GM12878 (cell line): Measurements from ENCODE around the gene ARHGEF37. TPM values are rescaled to one million over a fixed set of nuclear protein-coding genes. Genes with fewer than 3 reads are reported as not detected.

Experiments used
- ATAC-seq: fragments of 200-7000 bp; cut with Tn5 transposase; 3 replicates; pipeline ENCODE4 v1.9.1; 2020; ENCODE audit warnings: mild to moderate bottlenecking, moderate library complexity
- BruUV-seq: library from RNA; stranded (reverse); fragments of 400-500 nt; replicated peaks from 2 replicates; lab custom pipeline; 2021; lab: Mats Ljungman, UMichigan
- CTCF ChIA-PET: fragments of 300-600 bp; sonication (Branson Sonifier 250); formaldehyde crosslinking; extraction: SDS; loops from one replicate; lab custom pipeline; 2021; ENCODE audit warnings: inconsistent platforms; lab: Yijun Ruan, JAX
- POLR2A ChIA-PET: fragments of 350-600 bp; formaldehyde crosslinking; extraction: SDS; loops from one replicate; lab custom pipeline; 2021; ENCODE audit warnings: inconsistent platforms; lab: Charles Lee
- RAD21 ChIA-PET: fragments of 300-600 bp; sonication (Branson Sonifier 250); formaldehyde crosslinking; loops from one replicate; lab custom pipeline; 2023; ENCODE audit warnings: antibody characterized with exemption; ENCODE audit not compliant: unreplicated experiment; lab: Charles Lee
- SMC1A ChIA-PET: fragments of 300-600 bp; sonication (Branson Sonifier 250); formaldehyde crosslinking; loops from one replicate; lab custom pipeline; 2023; ENCODE audit not compliant: unreplicated experiment, uncharacterized antibody; lab: Charles Lee
- DNase-seq: peaks from one replicate; pipeline ENCODE4 v3.0.0-alpha.2; 2011; ENCODE audit warnings: low read depth, low spot score
- FAIRE-seq: peaks from 3 replicates; lab custom pipeline; 2011; peaks lifted over from hg19 to GRCh38; lab: Jason Lieb, UNC
- H2AFZ ChIP-seq: 2 replicates; pipeline ENCODE4 v1.6.0; 2011; ENCODE audit warnings: low read depth, low read length, control low read depth; ENCODE audit not compliant: control insufficient read depth
- H3K27ac ChIP-seq: 2 replicates; pipeline ENCODE4 v1.5.1; 2011; ENCODE audit warnings: control low read depth; ENCODE audit not compliant: control insufficient read depth, insufficient read depth
- H3K27me3 ChIP-seq, 2 experiments: replicated peaks in 1 of 2; 2 replicates each; pipeline versions ENCODE4 v1.6.0 to v1.6.1; 2011; ENCODE audit warnings: low read length in 1 of 2; ENCODE audit not compliant: control insufficient read depth in 2 of 2, insufficient read depth in 2 of 2
- H3K36me3 ChIP-seq, 2 experiments: 2 replicates each; pipeline ENCODE4 v1.5.1; 2011; ENCODE audit warnings: low read length in 1 of 2; ENCODE audit not compliant: control insufficient read depth in 2 of 2, insufficient read depth in 2 of 2
- H3K4me1 ChIP-seq: 2 replicates; pipeline ENCODE4 v1.6.1; 2011; ENCODE audit warnings: mild to moderate bottlenecking, low read length, moderate library complexity, mixed read lengths; ENCODE audit not compliant: control insufficient read depth, insufficient read depth
- H3K4me2 ChIP-seq: 2 replicates; pipeline ENCODE4 v1.6.0; 2011; ENCODE audit warnings: control low read depth; ENCODE audit not compliant: control insufficient read depth, insufficient read depth
- H3K4me3 ChIP-seq: fragments of 200-600 bp; sonication (generic); 2 replicates; pipeline ENCODE4 v1.5.1; 2016
- H3K79me2 ChIP-seq: 2 replicates; pipeline ENCODE4 v1.6.0; 2011; ENCODE audit warnings: low read length; ENCODE audit not compliant: control insufficient read depth, insufficient read depth
- H3K9ac ChIP-seq: 2 replicates; pipeline ENCODE4 v1.8.0; 2011; ENCODE audit warnings: low read length, control low read depth, mixed read lengths; ENCODE audit not compliant: control insufficient read depth, insufficient read depth
- H3K9me3 ChIP-seq: replicated peaks from 3 replicates; pipeline ENCODE4 v1.5.1; 2011; ENCODE audit warnings: mild to moderate bottlenecking, low read length; ENCODE audit not compliant: control insufficient read depth, insufficient read depth
- H4K20me1 ChIP-seq: 2 replicates; pipeline ENCODE4 v1.6.0; 2011; ENCODE audit not compliant: control insufficient read depth, insufficient read depth
- ATF7 ChIP-seq: fragments of 450-650 bp; IDR thresholded peaks from 2 replicates; pipeline ENCODE4 v1.6.1; 2016; ENCODE audit warnings: low read depth, mild to moderate bottlenecking
- CBFB ChIP-seq: IDR thresholded peaks from 2 replicates; pipeline ENCODE4 v1.6.1; 2016; ENCODE audit warnings: antibody characterized with exemption, low read depth
- CHD2 ChIP-seq: IDR thresholded peaks from 2 replicates; pipeline ENCODE4 v1.6.1; 2011; ENCODE audit warnings: low read depth, low read length, improper control_type of control experiment, borderline replicate concordance
- CHD4 ChIP-seq: fragments of 200-600 bp; sonication (generic); IDR thresholded peaks from 2 replicates; pipeline ENCODE4 v1.6.1; 2016; ENCODE audit warnings: mild to moderate bottlenecking
- DPF2 ChIP-seq: fragments of 450-650 bp; IDR thresholded peaks from 2 replicates; pipeline ENCODE4 v1.6.1; 2017; ENCODE audit warnings: mild to moderate bottlenecking
- EGR1 ChIP-seq, 2 experiments: IDR thresholded peaks; 1 replicate in 1 of 2; 2 replicates in 1 of 2; pipeline ENCODE4 v1.6.1; 2011 to 2012; ENCODE audit warnings: low read depth in 2 of 2, low read length in 2 of 2, borderline replicate concordance in 1 of 2, mild to moderate bottlenecking in 1 of 2, moderate library complexity in 1 of 2
- HDGF ChIP-seq: fragments of 450-650 bp; IDR thresholded peaks from 2 replicates; pipeline ENCODE4 v1.6.1; 2016; ENCODE audit warnings: antibody characterized with exemption
- IRF4 ChIP-seq: IDR thresholded peaks from 2 replicates; pipeline ENCODE4 v1.6.1; 2011; ENCODE audit warnings: low read depth, low read length
- NR2C1 ChIP-seq: fragments of 450-650 bp; IDR thresholded peaks from 2 replicates; pipeline ENCODE4 v1.6.1; 2017; ENCODE audit warnings: antibody characterized with exemption, mild to moderate bottlenecking, moderate library complexity
- POLR2AphosphoS5 ChIP-seq: IDR thresholded peaks from 2 replicates; pipeline ENCODE4 v1.6.1; 2011; ENCODE audit warnings: mild to moderate bottlenecking, low read length, inconsistent platforms
- RCOR1 ChIP-seq: conservative IDR thresholded peaks from 2 replicates; pipeline ENCODE4 v1.6.1; 2012; ENCODE audit warnings: low read depth, low read length, improper control_type of control experiment
- SIX5 ChIP-seq: IDR thresholded peaks from 2 replicates; pipeline ENCODE4 v1.6.1; 2011; ENCODE audit warnings: mild to moderate bottlenecking, low read depth, low read length, moderate library complexity; ENCODE audit not compliant: severe bottlenecking
- SMARCA5 ChIP-seq: fragments of 450-650 bp; IDR thresholded peaks from 2 replicates; pipeline ENCODE4 v1.6.1; 2017; ENCODE audit warnings: mild to moderate bottlenecking
- SUPT20H ChIP-seq: IDR thresholded peaks from 2 replicates; pipeline ENCODE4 v1.6.1; 2011; ENCODE audit warnings: low read depth, mild to moderate bottlenecking, low read length, moderate library complexity, borderline replicate concordance; ENCODE audit not compliant: control insufficient read depth
- TCF12 ChIP-seq: IDR thresholded peaks from 2 replicates; pipeline ENCODE4 v1.6.1; 2011; ENCODE audit warnings: low read depth, mild to moderate bottlenecking, low read length
- TCF3 ChIP-seq: IDR thresholded peaks from 2 replicates; pipeline ENCODE4 v1.6.1; 2012; ENCODE audit warnings: low read depth, mild to moderate bottlenecking, low read length, borderline replicate concordance; ENCODE audit not compliant: insufficient read depth
- YY1 ChIP-seq: IDR thresholded peaks from 2 replicates; pipeline ENCODE4 v1.6.1; 2011; ENCODE audit warnings: low read depth, mild to moderate bottlenecking, low read length
- ZSCAN29 ChIP-seq: fragments of 450-650 bp; IDR thresholded peaks from 2 replicates; pipeline ENCODE4 v1.6.1; 2017; ENCODE audit warnings: mild to moderate bottlenecking, moderate library complexity
- WGBS: methylation state at CpG from one replicate; pipeline ENCODE4 v1.1.6; 2016; ENCODE audit warnings: low lambda C conversion rate; ENCODE audit not compliant: insufficient replicate concordance, insufficient coverage; ENCODE audit errors: missing lambda C conversion rate; 5-methylcytosine and 5-hydroxymethylcytosine counted together
- in situ Hi-C: fragments of 300-500 bp; cut with MboI; formaldehyde crosslinking; loops from 9 replicates; pipeline ENCODE4 v1.14.3; 2018; ENCODE audit warnings: mixed read lengths
- intact Hi-C: fragments of 100-400 bp; cut with micrococcal nuclease; formaldehyde crosslinking; loops from one replicate; pipeline ENCODE4 v1.14.2; 2022; ENCODE audit not compliant: unreplicated experiment
- polyA plus RNA-seq, 11 experiments: library from polyadenylated mRNA; depleted of rRNA in 4 of 11; unstranded in 6 of 11; stranded (reverse) in 5 of 11; fragments of >200 nt; fragmentation: Nextera tagmentation in 4 of 11; fragmentation: Illumina TruSeq in 1 of 11; extraction: Ambion mirVana in 4 of 11; extraction: Trizol in 1 of 11; gene quantifications; 1 replicate in 1 of 11; 2 replicates in 10 of 11; pipeline versions ENCODE4 v1.2.1 to v1.2.3, GENCODE V29; 2011 to 2016; ENCODE audit warnings: inconsistent platforms in 2 of 11, missing spikeins in 2 of 11, low read depth in 1 of 11
- total RNA-seq, 4 experiments: library from RNA; depleted of rRNA in 3 of 4; stranded (reverse); fragments of >200 nt in 3 of 4; fragmentation: Illumina TruSeq in 1 of 4; extraction: Trizol in 1 of 4; gene quantifications; 2 replicates each; pipeline versions ENCODE4 v1.2.1 to v1.2.3, GENCODE V29; 2013 to 2021
- TF ChIP-seq, protein P1 (sequence below): IDR thresholded peaks from 2 replicates; pipeline ENCODE4 v1.6.1; 2011; ENCODE audit warnings: borderline replicate concordance, low read depth, mild to moderate bottlenecking, moderate library complexity, low read length; ENCODE audit not compliant: insufficient read depth, poor library complexity, severe bottlenecking

ARHGEF37 gene
- total and polyA plus RNA-seq, 10 of the 15 experiments (the other 5 are each of a cell fraction or from before 2014, with no cell fraction given), result 0.16 to 1.1 (median 0.63) TPM

DNA sequence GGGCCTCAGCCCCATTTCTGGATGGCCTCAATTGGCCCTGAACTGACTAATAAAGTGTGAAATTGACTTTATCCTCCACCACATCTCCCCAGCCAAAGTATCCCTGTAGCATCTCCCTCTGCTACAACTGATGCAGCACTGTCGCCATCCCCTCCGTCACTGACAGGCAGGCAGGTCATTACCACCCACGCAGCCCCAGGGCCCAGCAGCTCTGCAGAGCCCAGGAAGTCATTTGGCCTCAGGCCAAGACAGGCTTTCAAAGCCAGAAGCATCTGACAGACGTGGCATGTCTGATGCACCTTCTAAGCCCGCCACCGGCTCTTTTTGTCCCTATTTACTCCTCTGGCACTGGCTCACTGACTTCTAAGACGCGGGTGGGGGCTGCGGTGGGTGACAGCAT, 65.3 kb downstream of the ARHGEF37 start:
- Histone ChIP-seq H3K36me3 (no peaks in the 10 kb centered on the region), H3K4me2 (no peak overlapping the region), H2AFZ (no peak overlapping the region), H3K4me3 (no peak overlapping the region), H3K79me2 (no peaks in the 10 kb centered on the region), H3K27me3 (no peaks in the 10 kb centered on the region), H3K9ac (no peak overlapping the region), H3K4me1 (no peaks in the 10 kb centered on the region), H3K9me3 (no peaks in the 10 kb centered on the region), H3K27ac (no peak overlapping the region), H4K20me1 (no peaks in the 10 kb centered on the region)
- intact Hi-C loops, result no loop called here
- 82% methylated on average over 9 of the region's 9 CpGs for WGBS
- CTCF ChIA-PET, result interaction anchor here (1.1 to 4.4 kb wide), 7 partner anchors 9 to 315 kb away, joined by 3 to 40 read pairs (median 4); no protein-coding TSS in a partner anchor
- RAD21 ChIA-PET, result interaction anchor here (0.7 to 2.1 kb wide), 6 partner anchors 9 to 206 kb away, joined by 3 to 9 read pairs (median 3); no protein-coding TSS in a partner anchor
- FAIRE-seq (peak; percentile 73), DNase-seq (no peak), ATAC-seq (no peak)
- BruUV-seq, result no TSS peak
- in situ Hi-C loops, result no loop called here
- SMC1A ChIA-PET, result interaction anchor here (0.9 to 5.2 kb wide), 5 partner anchors 8 to 206 kb away, joined by 4 to 38 read pairs (median 5); no protein-coding TSS in a partner anchor
- POLR2A ChIA-PET, result no interaction called here
- no peak for TF ChIP-seq DPF2
- peak in 1 of 2 experiments; percentile 53; a peak in 1 of 3 replicates for TF ChIP-seq EGR1 (IDR thresholded peaks at IDR 0.05; ENCODE audit: borderline replicate concordance in 1 of 2, low read depth in 2 of 2, low read length in 2 of 2)
- TF ChIP-seq, all 136 proteins: peak for 1

DNA sequence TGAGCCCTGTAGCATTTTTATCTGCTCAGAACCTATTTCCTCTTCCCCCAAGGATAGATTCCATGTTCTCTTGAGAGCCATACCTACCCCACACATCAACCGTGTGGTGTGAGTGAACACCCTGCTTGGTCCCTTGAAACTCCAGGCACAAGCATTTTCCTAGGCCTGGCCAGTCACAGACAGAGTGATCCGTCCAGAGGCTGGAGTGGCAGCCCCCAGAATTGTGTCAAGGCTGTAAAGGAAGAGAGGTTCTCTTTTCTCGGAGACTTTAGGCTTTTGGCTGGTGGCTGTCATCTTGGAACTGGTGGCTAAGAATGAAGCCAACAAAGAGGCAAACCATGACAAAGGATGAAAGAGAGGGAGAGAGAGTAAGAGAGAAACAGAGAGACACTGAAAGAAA, 66.0 kb downstream of the ARHGEF37 start:
- Histone ChIP-seq H3K27ac (no peak overlapping the region), H4K20me1 (no peaks in the 10 kb centered on the region), H3K4me3 (no peak overlapping the region), H3K79me2 (no peaks in the 10 kb centered on the region), H3K4me1 (no peaks in the 10 kb centered on the region), H3K36me3 (no peaks in the 10 kb centered on the region), H2AFZ (no peak overlapping the region), H3K9ac (no peak overlapping the region), H3K9me3 (no peaks in the 10 kb centered on the region), H3K27me3 (no peaks in the 10 kb centered on the region), H3K4me2 (no peak overlapping the region)
- ChIA-PET RAD21 (interaction anchor here (0.9 kb wide), 1 partner anchor 184 kb away, joined by 3 read pairs; no protein-coding TSS in a partner anchor), POLR2A (interaction anchor here (0.6 kb wide), 1 partner anchor 21 kb away, joined by 3 read pairs; no protein-coding TSS in a partner anchor), CTCF (no interaction called here), SMC1A (interaction anchor here (0.9 kb wide), 1 partner anchor 9 kb away, joined by 4 read pairs; no protein-coding TSS in a partner anchor)
- BruUV-seq, result no TSS peak
- in situ Hi-C loops (no loop called here), intact Hi-C loops (no loop called here)
- FAIRE-seq (no peak), ATAC-seq (no peak), DNase-seq (no peak)
- WGBS, result 54% methylated on average over 3 of the region's 3 CpGs
- TF ChIP-seq SIX5, result no peak
- TF ChIP-seq YY1, result no peak
- TF ChIP-seq, protein P1, sequence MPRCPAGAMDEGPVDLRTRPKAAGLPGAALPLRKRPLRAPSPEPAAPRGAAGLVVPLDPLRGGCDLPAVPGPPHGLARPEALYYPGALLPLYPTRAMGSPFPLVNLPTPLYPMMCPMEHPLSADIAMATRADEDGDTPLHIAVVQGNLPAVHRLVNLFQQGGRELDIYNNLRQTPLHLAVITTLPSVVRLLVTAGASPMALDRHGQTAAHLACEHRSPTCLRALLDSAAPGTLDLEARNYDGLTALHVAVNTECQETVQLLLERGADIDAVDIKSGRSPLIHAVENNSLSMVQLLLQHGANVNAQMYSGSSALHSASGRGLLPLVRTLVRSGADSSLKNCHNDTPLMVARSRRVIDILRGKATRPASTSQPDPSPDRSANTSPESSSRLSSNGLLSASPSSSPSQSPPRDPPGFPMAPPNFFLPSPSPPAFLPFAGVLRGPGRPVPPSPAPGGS, result no peak
- TF ChIP-seq SMARCA5, result no peak
- no peak for TF ChIP-seq HDGF
- TF ChIP-seq RCOR1, result no peak
- no peak for TF ChIP-seq ATF7
- no peak for TF ChIP-seq TCF3
- no peak for TF ChIP-seq ZSCAN29
- no peak for TF ChIP-seq TCF12
- no peak for TF ChIP-seq IRF4
- no peak for TF ChIP-seq CHD2
- TF ChIP-seq POLR2AphosphoS5, result no peak
- no peak for TF ChIP-seq SUPT20H
- no peak for TF ChIP-seq CBFB
- no peak for TF ChIP-seq NR2C1
- no peak for TF ChIP-seq CHD4
